Fibroblast of lung (primary cell): Measurements from ENCODE around the gene L3MBTL4. TPM values are rescaled to one million over a fixed set of nuclear protein-coding genes. Genes with fewer than 3 reads are reported as not detected.

Source experiments
- DNase-seq, 2 donors: peaks; one replicate each; pipeline versions ENCODE4 v3.0.0 to v3.0.0-alpha.2; 2010; ENCODE audit warnings: low read depth in 2 of 2
- H2AFZ ChIP-seq: 2 replicates; pipeline ENCODE4 v1.5.1; 2012; ENCODE audit warnings: low read length, control low read depth, inconsistent platforms
- H3K27ac ChIP-seq: 2 replicates; pipeline ENCODE4 v1.5.1; 2011; ENCODE audit warnings: low read length, control low read depth; ENCODE audit not compliant: insufficient read depth
- H3K27me3 ChIP-seq: 2 replicates; pipeline ENCODE4 v1.5.1; 2011; ENCODE audit warnings: mild to moderate bottlenecking, low read length; ENCODE audit not compliant: control insufficient read depth, insufficient read depth
- H3K36me3 ChIP-seq: 2 replicates; pipeline ENCODE4 v1.5.1; 2011; ENCODE audit warnings: low read length; ENCODE audit not compliant: control insufficient read depth, insufficient read depth
- H3K4me1 ChIP-seq: 2 replicates; pipeline ENCODE4 v1.5.1; 2011; ENCODE audit warnings: low read length; ENCODE audit not compliant: control insufficient read depth, insufficient read depth; ENCODE audit errors: extremely low read depth
- H3K4me2 ChIP-seq: 2 replicates; pipeline ENCODE4 v1.5.1; 2011; ENCODE audit warnings: low read length, control low read depth; ENCODE audit not compliant: insufficient read depth; ENCODE audit errors: extremely low read depth
- H3K4me3 ChIP-seq, 4 experiments: fragments of 200-600 bp in 1 of 4; sonication (generic) in 1 of 4; replicated peaks in 1 of 4; 2 replicates each; pipeline ENCODE4 v1.5.1; 2011 to 2016; ENCODE audit warnings: low read length in 4 of 4, low read depth in 3 of 4, mild to moderate bottlenecking in 3 of 4, control low read depth in 2 of 4, inconsistent platforms in 1 of 4, mixed read lengths in 1 of 4; ENCODE audit not compliant: insufficient read depth in 1 of 4; ENCODE audit errors: control extremely low read depth in 1 of 4
- H3K79me2 ChIP-seq: 2 replicates; pipeline ENCODE4 v1.5.1; 2012; ENCODE audit warnings: mild to moderate bottlenecking, low read length, inconsistent platforms; ENCODE audit not compliant: control insufficient read depth, insufficient read depth
- H3K9ac ChIP-seq: 2 replicates; pipeline ENCODE4 v1.5.1; 2011; ENCODE audit warnings: mild to moderate bottlenecking, low read length, control low read depth; ENCODE audit not compliant: insufficient read depth
- H3K9me3 ChIP-seq: 2 replicates; pipeline ENCODE4 v1.5.1; 2012; ENCODE audit warnings: low read depth, low read length; ENCODE audit not compliant: control insufficient read depth, insufficient read depth
- H4K20me1 ChIP-seq: 2 replicates; pipeline ENCODE4 v1.5.1; 2011; ENCODE audit warnings: low read length; ENCODE audit not compliant: control insufficient read depth, insufficient read depth; ENCODE audit errors: extremely low read depth
- EZH2 ChIP-seq: IDR thresholded peaks from 2 replicates; pipeline ENCODE4 v1.5.1; 2012; ENCODE audit warnings: low read length, control low read depth, mild to moderate bottlenecking; ENCODE audit errors: missing control alignments
- polyA plus RNA-seq, 2 donors: library from polyadenylated mRNA; depleted of rRNA in 1 of 2; stranded (reverse) in 1 of 2; unstranded in 1 of 2; fragments of >200 nt; gene quantifications; 2 replicates each; pipeline ENCODE4 v1.2.1, GENCODE V29; 2011 to 2012; ENCODE audit warnings: missing spikeins in 1 of 2
- total RNA-seq: library from RNA; depleted of rRNA; stranded (reverse); fragments of >200 nt; gene quantifications from 2 replicates; pipeline ENCODE4 v1.2.1, GENCODE V29; 2014
- TF ChIP-seq, protein P1 (sequence below), 2 donors: IDR thresholded peaks in 1 of 2; conservative IDR thresholded peaks in 1 of 2; 1 replicate in 1 of 2; 2 replicates in 1 of 2; pipeline ENCODE4 v1.5.1; 2011 to 2012; ENCODE audit warnings: low read length in 2 of 2, control low read depth in 1 of 2, inconsistent platforms in 1 of 2, low read depth in 1 of 2, mild to moderate bottlenecking in 1 of 2

The L3MBTL4 gene
- total and polyA plus RNA-seq, 2 donors (not counting 1 experiment from before 2014, with no cell fraction given): 0.06 to 0.33 TPM

DNA sequence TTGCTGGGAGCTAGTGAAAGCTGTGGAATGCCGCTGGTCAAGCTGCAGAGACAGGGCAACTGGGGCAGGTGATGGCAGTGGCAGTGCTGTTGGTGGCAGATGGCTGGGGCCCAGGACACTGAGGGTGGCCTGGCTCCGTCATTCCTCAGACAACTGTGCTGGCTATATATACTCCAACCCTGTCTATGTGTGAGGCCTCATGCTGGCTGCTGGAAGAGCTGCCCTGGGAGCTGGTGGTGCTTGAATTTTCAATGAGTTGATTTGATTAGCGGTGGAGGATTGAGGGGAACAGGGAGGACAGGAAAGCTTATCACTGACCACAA is 452.9 kb downstream of the L3MBTL4 start:
- no peak overlapping the region for H3K4me2 ChIP-seq
- TF ChIP-seq EZH2: no peak
- TF ChIP-seq, protein P1, sequence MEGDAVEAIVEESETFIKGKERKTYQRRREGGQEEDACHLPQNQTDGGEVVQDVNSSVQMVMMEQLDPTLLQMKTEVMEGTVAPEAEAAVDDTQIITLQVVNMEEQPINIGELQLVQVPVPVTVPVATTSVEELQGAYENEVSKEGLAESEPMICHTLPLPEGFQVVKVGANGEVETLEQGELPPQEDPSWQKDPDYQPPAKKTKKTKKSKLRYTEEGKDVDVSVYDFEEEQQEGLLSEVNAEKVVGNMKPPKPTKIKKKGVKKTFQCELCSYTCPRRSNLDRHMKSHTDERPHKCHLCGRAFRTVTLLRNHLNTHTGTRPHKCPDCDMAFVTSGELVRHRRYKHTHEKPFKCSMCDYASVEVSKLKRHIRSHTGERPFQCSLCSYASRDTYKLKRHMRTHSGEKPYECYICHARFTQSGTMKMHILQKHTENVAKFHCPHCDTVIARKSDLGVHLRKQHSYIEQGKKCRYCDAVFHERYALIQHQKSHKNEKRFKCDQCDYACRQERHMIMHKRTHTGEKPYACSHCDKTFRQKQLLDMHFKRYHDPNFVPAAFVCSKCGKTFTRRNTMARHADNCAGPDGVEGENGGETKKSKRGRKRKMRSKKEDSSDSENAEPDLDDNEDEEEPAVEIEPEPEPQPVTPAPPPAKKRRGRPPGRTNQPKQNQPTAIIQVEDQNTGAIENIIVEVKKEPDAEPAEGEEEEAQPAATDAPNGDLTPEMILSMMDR (conservative IDR thresholded peaks at IDR 0.05 in 1 of 2, IDR thresholded peaks at IDR 0.05 in 1 of 2; ENCODE audit: low read depth in 1 of 2, low read length in 2 of 2): no peak
- no peaks in the 10 kb centered on the region for H4K20me1 ChIP-seq
- no peaks in the 10 kb centered on the region for H3K79me2 ChIP-seq
- H3K36me3 ChIP-seq: no peaks in the 10 kb centered on the region
- H3K9ac ChIP-seq: no peak overlapping the region
- no peaks in the 10 kb centered on the region for H3K27me3 ChIP-seq
- no peaks in the 10 kb centered on the region for H3K4me1 ChIP-seq
- no peak overlapping the region for H3K27ac ChIP-seq
- no peak for DNase-seq
- no peak overlapping the region for H2AFZ ChIP-seq
- H3K4me3 ChIP-seq: no peak overlapping the region
- no peaks in the 10 kb centered on the region for H3K9me3 ChIP-seq

DNA sequence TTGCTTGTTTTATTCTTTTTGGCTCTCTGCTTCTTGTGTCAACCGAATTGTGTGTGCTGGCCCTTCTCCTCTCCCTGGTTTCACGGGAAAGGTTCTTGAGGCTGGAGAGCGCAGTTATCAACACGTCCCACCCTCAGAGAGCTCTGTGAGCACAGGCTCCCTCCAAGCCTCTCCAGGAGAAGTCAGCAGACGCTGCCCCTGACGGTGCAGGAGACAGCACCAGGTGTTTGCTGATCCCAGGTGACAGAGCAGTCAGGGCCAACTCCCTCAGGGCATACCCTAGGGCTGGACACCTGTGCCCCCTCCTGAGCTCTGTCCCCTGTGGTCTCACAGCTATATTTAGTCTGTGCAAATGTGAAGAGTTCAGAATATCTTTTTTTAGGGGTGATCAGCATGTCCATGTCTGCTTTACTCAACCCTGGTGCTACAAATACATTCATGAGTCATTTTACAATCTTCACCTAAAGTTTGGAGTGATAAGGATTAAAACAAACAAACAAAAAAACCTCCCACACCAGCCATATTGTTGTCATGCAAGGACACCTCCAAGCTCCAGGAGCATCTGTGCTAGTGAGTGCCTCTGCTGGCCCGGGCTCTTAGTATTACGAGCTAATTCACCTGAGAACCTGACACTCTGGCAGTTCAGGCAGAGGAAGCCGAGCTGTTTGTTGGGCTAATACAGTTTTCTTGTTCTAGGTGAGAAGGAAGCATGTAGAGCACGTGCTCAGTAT is 453.4 kb downstream of the L3MBTL4 start:
- Histone ChIP-seq H3K27me3 (no peaks in the 10 kb centered on the region), H3K27ac (no peak overlapping the region)
- no peak for DNase-seq

DNA sequence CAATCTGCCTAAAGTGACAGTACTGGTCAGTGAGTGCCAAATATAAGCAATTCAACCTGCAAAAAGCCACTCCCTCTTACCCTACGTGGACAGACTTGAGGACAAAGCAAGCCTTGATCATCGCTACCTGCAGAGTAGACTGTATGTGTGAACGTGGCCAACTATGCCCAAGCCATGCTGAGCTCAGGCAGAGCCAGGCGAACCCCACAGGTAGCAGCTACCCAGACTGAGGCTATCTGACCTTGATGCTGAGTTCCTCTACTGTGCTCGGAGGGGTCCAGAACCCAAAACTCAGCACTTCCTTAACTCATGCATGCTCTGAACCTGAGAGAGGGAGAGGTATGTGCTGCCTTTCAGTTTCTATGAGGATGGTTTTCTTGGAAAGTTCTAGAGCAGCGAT is 455.9 kb downstream of the L3MBTL4 start:
- Histone ChIP-seq H3K4me2 (no peak overlapping the region), H3K9me3 (no peaks in the 10 kb centered on the region), H3K27me3 (no peaks in the 10 kb centered on the region), H2AFZ (no peak overlapping the region), H3K4me3 (no peak overlapping the region), H4K20me1 (no peaks in the 10 kb centered on the region), H3K36me3 (no peaks in the 10 kb centered on the region), H3K9ac (no peak overlapping the region), H3K27ac (no peak overlapping the region), H3K79me2 (no peaks in the 10 kb centered on the region), H3K4me1 (no peaks in the 10 kb centered on the region)
- DNase-seq: no peak
- TF ChIP-seq, protein P1 (conservative IDR thresholded peaks at IDR 0.05 in 1 of 2, IDR thresholded peaks at IDR 0.05 in 1 of 2; ENCODE audit: low read depth in 1 of 2, low read length in 2 of 2): no peak
- TF ChIP-seq EZH2: no peak

More for the DNA sequence above, 453.4 kb downstream of the L3MBTL4 start:
- TF ChIP-seq EZH2: no peak
- TF ChIP-seq, protein P1 (conservative IDR thresholded peaks at IDR 0.05 in 1 of 2, IDR thresholded peaks at IDR 0.05 in 1 of 2; ENCODE audit: low read depth in 1 of 2, low read length in 2 of 2): no peak
- no peak overlapping the region for H3K9ac ChIP-seq
- no peaks in the 10 kb centered on the region for H3K79me2 ChIP-seq
- no peaks in the 10 kb centered on the region for H3K36me3 ChIP-seq
- H3K4me1 ChIP-seq: no peaks in the 10 kb centered on the region
- no peak overlapping the region for H3K4me3 ChIP-seq
- no peaks in the 10 kb centered on the region for H4K20me1 ChIP-seq
- no peak overlapping the region for H3K4me2 ChIP-seq
- H3K9me3 ChIP-seq: no peaks in the 10 kb centered on the region
- H2AFZ ChIP-seq: no peak overlapping the region
